Stimulated activated CD8-positive, alpha-beta memory T cell treated with anti-CD3 and anti-CD28 coated beads, Interleukin-15, amount 100 ng/mL, for 48 hours (primary cell): ENCODE data around the gene MLEC.
A peak's percentile ranks its signal among the peaks of the same experiment; 100 is the strongest.
"Not testable (repeated sequence)": the region's sequence is repeated elsewhere in the genome, so short reads cannot be mapped to it uniquely, and the experiment has no call there.

ENCODE experiments used
- DNase-seq, 2 donors: peaks; one replicate each; pipeline ENCODE4 v3.0.0-alpha.2; 2020; ENCODE audit warnings: low read depth in 2 of 2

Gene MLEC

GRCh38 chr12:120720987-120721801 is 34.2 kb downstream of the MLEC start:
- DNase-seq = no peak

DNA sequence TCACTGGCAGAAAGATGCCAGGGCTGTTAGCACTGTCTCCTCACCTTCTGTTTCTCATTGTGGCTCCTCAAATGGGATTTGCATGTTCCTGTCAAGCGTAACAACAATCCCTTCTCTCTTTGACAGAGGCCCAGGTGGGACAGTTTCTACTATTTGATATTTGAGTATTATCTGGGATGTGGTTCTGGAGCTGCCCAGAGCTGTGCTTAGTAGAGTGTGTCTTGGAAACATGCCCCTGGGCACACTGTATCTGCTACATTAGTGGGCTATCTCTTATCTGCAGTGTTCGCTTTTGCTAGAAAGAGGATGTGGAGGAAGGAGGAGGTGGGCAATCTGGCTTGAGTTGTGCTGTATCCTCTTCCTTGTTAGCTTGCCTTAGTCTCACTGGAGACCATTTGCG is 34.9 kb downstream of the MLEC start:
- no peak for DNase-seq

GRCh38 chr12:120722784-120723183 is 35.8 kb downstream of the MLEC start:
- DNase-seq = no peak

DNA sequence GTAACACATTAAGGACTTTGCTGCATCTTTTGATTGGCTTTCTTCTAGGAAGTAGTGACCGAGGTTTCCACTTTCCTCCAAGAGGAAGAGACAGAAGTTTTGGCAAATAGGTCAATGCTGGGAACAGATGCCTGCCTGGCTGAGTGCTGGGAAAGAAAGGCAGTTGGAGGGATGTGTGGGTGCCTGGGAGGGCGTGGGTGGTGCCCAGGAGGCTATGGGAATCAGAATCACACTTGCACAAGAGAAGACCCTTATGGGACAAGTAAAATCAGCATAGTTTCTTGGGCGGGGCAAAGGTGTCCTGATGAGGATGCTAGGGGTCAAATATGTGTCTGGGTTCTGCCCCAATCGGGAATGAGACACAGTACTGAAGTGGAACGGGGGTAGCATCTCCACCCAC is 37.8 kb downstream of the MLEC start:
- no peak for DNase-seq

DNA sequence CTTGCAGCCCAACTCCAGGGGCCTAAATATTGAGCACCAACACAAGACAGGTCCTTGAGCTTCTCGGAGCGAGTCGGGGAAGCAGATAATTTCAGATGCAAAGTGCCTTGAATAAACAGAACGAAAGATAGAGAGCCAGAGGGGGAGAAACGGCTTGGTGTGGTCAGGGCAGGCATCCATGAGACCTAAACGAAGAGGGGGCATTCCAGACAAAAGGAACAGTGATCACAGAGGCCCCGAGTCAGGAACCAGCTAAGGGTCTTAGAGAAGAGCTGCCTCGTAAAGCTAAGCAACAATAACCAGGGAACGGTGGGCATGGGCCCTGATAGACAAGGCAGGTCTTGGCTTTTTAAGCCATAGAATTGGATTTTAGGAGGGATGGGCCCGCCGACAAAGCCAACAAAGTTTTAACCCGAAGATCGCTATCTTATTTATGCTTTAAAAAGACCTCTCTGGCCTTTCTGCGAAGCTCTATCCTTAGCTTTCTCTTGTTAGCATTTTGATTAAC is 38.3 kb downstream of the MLEC start:
- no peak for DNase-seq

DNA sequence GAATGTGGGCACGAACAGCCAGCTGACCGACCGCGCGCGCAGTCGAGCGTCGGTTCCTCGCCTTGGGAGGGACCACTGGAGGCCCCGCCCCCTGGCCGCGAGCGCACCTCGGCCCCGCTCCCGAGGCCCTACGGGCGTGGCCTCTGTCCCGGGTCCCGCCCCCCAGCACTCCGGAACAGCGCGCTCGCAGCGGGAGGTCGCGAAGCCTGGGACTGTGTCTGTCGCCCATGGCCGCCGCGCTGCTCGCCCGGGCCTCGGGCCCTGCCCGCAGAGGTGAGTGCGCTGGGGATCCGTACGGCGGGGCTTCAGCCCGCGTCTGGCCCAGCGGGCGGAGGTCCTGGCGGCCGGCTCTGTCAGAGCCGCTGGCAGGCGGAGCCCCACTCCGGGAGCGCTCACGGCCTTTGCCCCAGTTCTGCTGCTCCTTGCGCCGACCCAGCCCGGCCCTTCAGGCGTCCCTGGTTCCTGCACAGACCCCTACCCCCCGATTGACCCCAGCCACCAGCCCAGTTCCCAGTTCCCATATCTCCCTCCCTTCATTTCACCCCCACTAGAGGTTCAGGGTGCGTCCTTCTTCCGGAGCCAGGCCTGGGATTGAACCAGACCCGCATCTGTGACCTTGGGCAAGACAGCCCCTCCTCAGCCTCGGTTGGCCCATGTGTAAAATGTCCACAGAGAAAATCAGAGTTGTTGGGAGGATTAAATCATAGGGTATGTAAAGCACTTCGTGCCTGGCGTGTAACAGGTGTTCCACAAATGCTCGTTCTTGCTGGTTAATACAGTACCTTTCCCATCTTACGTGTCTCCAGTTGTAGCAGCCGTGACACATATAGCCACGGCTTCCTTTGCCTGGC is 38.9 kb downstream of the MLEC start, which contains the start of gene ACADS:
ACADS (plus strand) TSS at position 168 of the 851 bp plus-strand sequence; CDS start at position 228, 60 bp downstream.
- DNase-seq = peak; percentile 84 to 86

DNA sequence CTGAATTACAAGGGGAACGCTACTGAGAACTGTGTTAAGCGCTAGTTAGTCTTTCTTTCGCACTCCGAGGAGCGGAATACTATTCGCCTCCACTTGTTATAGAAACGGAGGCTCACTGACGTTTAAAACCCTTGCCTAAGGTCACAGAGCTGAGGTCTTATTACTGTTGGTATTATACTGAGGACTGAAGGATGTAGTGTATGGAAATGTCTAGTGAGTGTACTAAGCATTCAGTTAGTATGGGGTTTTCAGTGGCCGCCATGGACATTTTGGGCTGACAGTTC is 39.5 kb downstream of the MLEC start:
- no peak for DNase-seq

DNA sequence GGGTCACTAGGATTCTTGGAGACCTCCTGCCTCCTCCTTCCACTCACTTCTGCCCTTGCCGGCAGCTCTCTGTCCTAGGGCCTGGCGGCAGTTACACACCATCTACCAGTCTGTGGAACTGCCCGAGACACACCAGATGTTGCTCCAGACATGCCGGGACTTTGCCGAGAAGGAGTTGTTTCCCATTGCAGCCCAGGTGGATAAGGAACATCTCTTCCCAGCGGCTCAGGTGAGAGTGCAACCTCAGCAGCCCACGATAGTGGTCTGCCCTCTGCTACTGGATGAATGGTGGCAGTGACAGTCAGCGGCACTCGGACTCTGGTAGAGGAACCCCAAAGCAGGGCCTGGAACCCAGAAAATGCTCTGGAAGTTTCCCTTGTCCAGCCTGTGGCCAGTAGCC is 40.0 kb downstream of the MLEC start:
- no peak for DNase-seq

- DNase-seq = not testable (repeated sequence)
These were observed 45.2 kb downstream of the MLEC start for GRCh38 chr12:120732198-120732597.

- DNase-seq = no peak
These were observed 46.6 kb downstream of the MLEC start for GRCh38 chr12:120733574-120733973.

- no peak for DNase-seq
These were observed 47.3 kb downstream of the MLEC start for GRCh38 chr12:120734210-120734609.

GRCh38 chr12:120735181-120735580 is 48.2 kb downstream of the MLEC start:
- no peak for DNase-seq

DNA sequence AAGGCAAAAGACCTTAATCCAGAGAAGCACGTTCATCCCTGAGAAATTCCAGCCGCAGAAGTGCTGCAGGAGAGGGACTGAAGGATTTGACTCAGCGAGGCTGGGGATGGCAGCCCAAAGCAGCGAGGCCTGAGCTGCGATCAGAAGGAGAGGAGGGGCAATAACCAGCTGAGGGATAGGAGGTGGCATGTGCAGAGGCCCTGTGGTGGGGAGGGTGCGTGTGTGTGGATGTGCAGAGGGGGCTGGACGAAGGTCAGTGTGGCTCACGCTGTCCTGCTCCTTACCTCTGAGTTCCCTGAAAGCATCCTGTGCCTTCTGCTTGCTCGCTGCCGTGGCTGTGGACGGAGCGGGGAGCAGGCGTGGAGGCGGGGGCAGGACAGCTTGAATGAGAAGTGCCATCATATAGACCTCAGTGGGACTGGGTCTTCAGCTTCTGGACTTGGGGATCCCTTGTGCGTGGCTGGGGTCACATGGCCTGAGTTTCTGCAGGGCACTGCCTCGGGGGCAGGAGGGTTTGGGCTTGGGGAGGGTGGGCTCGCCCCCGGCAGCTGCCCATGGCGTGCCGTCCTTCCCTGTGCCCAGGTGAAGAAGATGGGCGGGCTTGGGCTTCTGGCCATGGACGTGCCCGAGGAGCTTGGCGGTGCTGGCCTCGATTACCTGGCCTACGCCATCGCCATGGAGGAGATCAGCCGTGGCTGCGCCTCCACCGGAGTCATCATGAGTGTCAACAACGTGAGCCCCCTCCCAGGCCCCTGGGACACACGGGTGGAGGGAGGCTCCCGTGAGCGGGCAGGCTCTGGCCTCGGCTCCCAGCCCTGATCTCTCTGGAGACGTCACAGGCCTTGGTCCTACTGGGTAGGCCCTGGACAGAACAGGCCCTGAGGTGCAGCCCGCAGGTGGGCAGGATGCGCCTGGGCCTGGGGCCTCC is 49.7 kb downstream of the MLEC start:
- no peak for DNase-seq

GRCh38 chr12:120737557-120738251 is 50.8 kb downstream of the MLEC start:
- DNase-seq = no peak

DNA sequence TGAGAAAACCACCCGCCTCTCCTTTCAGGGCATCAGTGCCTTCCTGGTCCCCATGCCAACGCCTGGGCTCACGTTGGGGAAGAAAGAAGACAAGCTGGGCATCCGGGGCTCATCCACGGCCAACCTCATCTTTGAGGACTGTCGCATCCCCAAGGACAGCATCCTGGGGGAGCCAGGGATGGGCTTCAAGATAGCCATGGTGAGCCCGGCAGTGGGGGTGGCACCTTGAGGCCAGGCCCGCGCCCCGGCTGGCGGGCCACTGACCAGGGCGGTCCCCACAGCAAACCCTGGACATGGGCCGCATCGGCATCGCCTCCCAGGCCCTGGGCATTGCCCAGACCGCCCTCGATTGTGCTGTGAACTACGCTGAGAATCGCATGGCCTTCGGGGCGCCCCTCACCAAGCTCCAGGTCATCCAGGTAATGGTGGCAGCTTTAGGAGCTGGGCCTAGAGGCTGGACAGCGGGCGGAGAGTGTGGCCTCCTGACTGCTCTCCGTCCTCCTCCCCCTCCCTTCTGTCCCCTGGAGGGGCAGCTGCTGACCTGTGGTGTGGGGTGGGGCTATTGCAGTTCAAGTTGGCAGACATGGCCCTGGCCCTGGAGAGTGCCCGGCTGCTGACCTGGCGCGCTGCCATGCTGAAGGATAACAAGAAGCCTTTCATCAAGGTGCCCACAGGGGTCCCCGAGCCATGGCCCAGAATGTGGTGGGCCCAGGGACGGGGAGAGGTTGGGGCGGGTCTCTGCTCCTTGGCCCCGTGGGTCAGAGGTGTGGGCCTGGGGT is 51.5 kb downstream of the MLEC start:
- no peak for DNase-seq

DNA sequence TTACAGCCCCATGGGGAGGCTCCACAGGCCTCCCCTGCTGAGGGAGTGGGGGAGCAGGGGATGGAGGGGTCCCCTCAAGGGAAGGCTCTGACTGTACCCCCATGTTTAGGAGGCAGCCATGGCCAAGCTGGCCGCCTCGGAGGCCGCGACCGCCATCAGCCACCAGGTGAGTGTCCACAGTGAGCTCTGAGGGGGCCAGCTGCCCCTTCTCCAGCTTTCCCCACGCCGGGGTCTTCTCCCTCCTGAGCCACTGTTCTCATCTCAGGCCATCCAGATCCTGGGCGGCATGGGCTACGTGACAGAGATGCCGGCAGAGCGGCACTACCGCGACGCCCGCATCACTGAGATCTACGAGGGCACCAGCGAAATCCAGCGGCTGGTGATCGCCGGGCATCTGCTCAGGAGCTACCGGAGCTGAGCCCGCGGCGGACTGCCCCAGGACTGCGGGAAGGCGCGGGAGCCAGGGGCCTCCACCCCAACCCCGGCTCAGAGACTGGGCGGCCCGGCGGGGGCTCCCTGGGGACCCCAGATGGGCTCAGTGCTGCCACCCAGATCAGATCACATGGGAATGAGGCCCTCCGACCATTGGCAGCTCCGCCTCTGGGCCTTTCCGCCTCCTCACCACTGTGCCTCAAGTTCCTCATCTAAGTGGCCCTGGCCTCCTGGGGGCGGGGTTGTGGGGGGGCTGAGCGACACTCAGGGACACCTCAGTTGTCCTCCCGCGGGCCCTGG is 52.2 kb downstream of the MLEC start:
- no peak for DNase-seq

GRCh38 chr12:120739821-120740613 is 53.1 kb downstream of the MLEC start:
- no peak for DNase-seq

GRCh38 chr12:120740871-120741270 is 53.9 kb downstream of the MLEC start:
- no peak for DNase-seq
